OCI-LY7 (cell line): ENCODE results near the gene ZNF223. TPM values are rescaled to one million over a fixed set of nuclear protein-coding genes. Genes with fewer than 3 reads are reported as not detected.

Source experiments
- BruUV-seq: library from RNA; stranded (reverse); fragments of 400-500 nt; replicated peaks from 2 replicates; lab custom pipeline; 2021; lab: Mats Ljungman, UMichigan
- CTCF ChIA-PET: fragments of 300-600 bp; sonication (Branson Sonifier 250); formaldehyde crosslinking; loops from one replicate; lab custom pipeline; 2022; ENCODE audit warnings: antibody characterized with exemption; ENCODE audit not compliant: unreplicated experiment; lab: Charles Lee
- POLR2A ChIA-PET: fragments of 300-600 bp; sonication (Branson Sonifier 250); formaldehyde crosslinking; loops from one replicate; lab custom pipeline; 2022; ENCODE audit warnings: antibody characterized with exemption; lab: Charles Lee
- DNase-seq: peaks from one replicate; pipeline ENCODE4 v3.0.0-alpha.2; 2015; ENCODE audit warnings: low spot score
- H2AFZ ChIP-seq: fragments of 200-600 bp; sonication (generic), shearing (Covaris generic); 2 replicates; pipeline ENCODE4 v1.6.1; 2014; ENCODE audit warnings: mild to moderate bottlenecking, antibody characterized with exemption, low read length, moderate library complexity
- H3K27ac ChIP-seq: fragments of 200-600 bp; sonication (generic); 2 replicates; pipeline ENCODE4 v1.5.1; 2014; ENCODE audit warnings: mixed run types, low read depth, mild to moderate bottlenecking, moderate library complexity, low read length, inconsistent platforms; ENCODE audit not compliant: poor library complexity, severe bottlenecking
- H3K36me3 ChIP-seq: fragments of 200-600 bp; sonication (generic); 2 replicates; pipeline ENCODE4 v1.6.1; 2014; ENCODE audit warnings: mild to moderate bottlenecking, antibody characterized with exemption, low read length, moderate library complexity, mixed read lengths; ENCODE audit not compliant: insufficient read depth
- H3K4me1 ChIP-seq: fragments of 200-600 bp; sonication (generic); 2 replicates; pipeline ENCODE4 v1.5.1; 2014; ENCODE audit warnings: mild to moderate bottlenecking, low read length; ENCODE audit not compliant: insufficient read depth, poor library complexity, severe bottlenecking
- H3K4me2 ChIP-seq: fragments of 200-600 bp; sonication (generic); 2 replicates; pipeline ENCODE4 v1.6.1; 2014; ENCODE audit warnings: mild to moderate bottlenecking, low read length
- H3K4me3 ChIP-seq: fragments of 200-600 bp; sonication (generic); 2 replicates; pipeline ENCODE4 v1.5.1; 2014; ENCODE audit warnings: mild to moderate bottlenecking, low read depth, low read length; ENCODE audit not compliant: poor library complexity, severe bottlenecking
- H3K79me2 ChIP-seq: fragments of 200-600 bp; sonication (generic); 2 replicates; pipeline ENCODE4 v1.6.1; 2016; ENCODE audit warnings: low read depth, mild to moderate bottlenecking, low read length, moderate library complexity, mixed read lengths; ENCODE audit not compliant: insufficient read depth
- H3K9me2 ChIP-seq: fragments of 200-600 bp; sonication (generic); 2 replicates; pipeline ENCODE4 v1.6.1; 2016; ENCODE audit warnings: mild to moderate bottlenecking, low read length, mixed read lengths; ENCODE audit not compliant: insufficient read depth
- H3K9me3 ChIP-seq: fragments of 200-600 bp; sonication (generic); 2 replicates; pipeline ENCODE4 v1.6.1; 2014; ENCODE audit warnings: mild to moderate bottlenecking, mixed run types, low read length, mixed read lengths
- H4K20me1 ChIP-seq: fragments of 200-600 bp; sonication (generic); 2 replicates; pipeline ENCODE4 v1.6.1; 2014; ENCODE audit warnings: mild to moderate bottlenecking, antibody characterized with exemption, low read length, moderate library complexity, mixed read lengths; ENCODE audit not compliant: insufficient read depth
- EZH2phosphoT487 ChIP-seq: fragments of 200-600 bp; sonication (generic); IDR thresholded peaks from 2 replicates; pipeline ENCODE4 v1.6.1; 2018; ENCODE audit warnings: low read depth, borderline replicate concordance, mild to moderate bottlenecking, mixed run types, antibody characterized with exemption, low read length, moderate library complexity, mixed read lengths
- intact Hi-C: fragments of 100-400 bp; cut with micrococcal nuclease; formaldehyde crosslinking; loops from one replicate; pipeline ENCODE4 v1.10.0; 2022; ENCODE audit not compliant: unreplicated experiment
- total RNA-seq, 2 experiments: library from RNA; depleted of rRNA in 1 of 2; stranded (reverse); fragments of >200 nt in 1 of 2; shearing (Covaris generic) in 1 of 2; gene quantifications; 2 replicates each; pipeline ENCODE4 v1.2.3, GENCODE V29; 2014 to 2022
- TF ChIP-seq, protein P1 (sequence below): fragments of 200-600 bp; sonication (generic); conservative IDR thresholded peaks from 2 replicates; pipeline ENCODE4 v1.5.1; 2014; ENCODE audit warnings: mild to moderate bottlenecking, antibody characterized with exemption, low read length, moderate library complexity, mixed read lengths

Gene ZNF223
- total RNA-seq, 2 experiments from 2014 or later, result not detected

DNA sequence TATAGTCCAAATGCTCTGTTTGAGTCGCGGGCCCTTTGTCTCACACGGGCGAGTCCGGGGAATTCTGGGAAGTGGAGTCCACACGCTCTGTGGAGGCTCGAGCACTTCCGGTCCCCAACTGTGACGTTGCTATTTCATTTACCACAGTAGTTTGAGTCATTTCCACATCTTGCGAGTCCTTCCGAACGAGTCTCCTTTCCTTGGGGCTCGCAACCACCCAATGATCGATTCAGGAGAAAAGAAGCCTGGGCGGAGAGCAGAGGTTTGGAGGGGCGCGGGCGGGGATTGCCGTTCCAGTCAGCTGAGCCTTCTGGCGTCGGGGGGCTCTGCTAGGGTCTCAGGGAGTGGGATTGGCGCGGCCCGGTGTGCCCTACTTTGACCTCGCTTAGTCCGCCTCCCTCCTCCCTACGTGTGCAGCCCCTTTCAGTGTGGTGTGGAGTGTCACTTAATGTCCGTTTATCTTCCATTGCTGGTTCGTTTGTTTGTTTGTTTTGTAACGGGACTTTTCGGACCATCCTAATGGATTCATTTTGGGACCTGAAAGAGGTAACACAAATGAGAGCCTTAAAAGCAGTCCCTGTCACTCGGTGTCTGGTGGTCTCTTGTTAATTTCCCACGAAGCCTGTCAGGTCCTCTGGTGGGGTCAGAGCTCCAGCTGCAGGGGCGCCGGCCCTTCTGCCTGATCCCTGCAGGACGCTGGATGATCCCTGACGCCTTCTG is 26.5 kb upstream of the ZNF223 start, which contains the start of gene ZNF222:
Gene ZNF222, plus strand, starts transcription at position 163 of the 720 bp plus-strand sequence. Its CDS starts 58 bp downstream, at position 221.
- intact Hi-C loops, result no loop called here

DNA sequence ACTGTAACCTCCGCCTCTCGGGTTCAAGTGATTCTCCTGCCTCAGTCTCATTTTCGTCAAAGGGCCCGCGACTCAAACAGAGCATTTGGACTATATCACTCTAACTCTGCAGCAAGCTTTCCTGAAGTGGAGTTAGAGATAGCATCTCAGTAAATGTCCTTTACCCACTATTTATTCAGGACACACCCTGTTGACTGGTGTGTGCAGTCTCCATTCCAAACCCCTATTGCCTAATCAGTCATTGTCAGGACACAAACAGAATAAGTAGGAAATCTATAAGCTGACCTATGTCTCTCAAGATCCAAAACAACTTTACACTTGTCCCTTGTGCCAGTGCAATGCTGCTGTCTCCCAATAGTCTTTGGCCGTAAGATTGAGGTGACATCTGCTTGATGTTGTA is 25.2 kb upstream of the ZNF223 start:
- no peak overlapping the region for H3K4me3 ChIP-seq
- POLR2A ChIA-PET, result no interaction called here
- H3K79me2 ChIP-seq, result no peaks in the 10 kb centered on the region
- no peak overlapping the region for H2AFZ ChIP-seq
- no peaks in the 10 kb centered on the region for H3K4me1 ChIP-seq
- no peak overlapping the region for H3K4me2 ChIP-seq
- no peaks in the 10 kb centered on the region for H3K9me3 ChIP-seq
- H4K20me1 ChIP-seq, result no peaks in the 10 kb centered on the region
- H3K9me2 ChIP-seq, result no peaks in the 10 kb centered on the region
- no TSS peak for BruUV-seq
- H3K36me3 ChIP-seq, result no peaks in the 10 kb centered on the region
- DNase-seq, result no peak
- no peak overlapping the region for H3K27ac ChIP-seq
- no peak for TF ChIP-seq EZH2phosphoT487
- TF ChIP-seq, protein P1, sequence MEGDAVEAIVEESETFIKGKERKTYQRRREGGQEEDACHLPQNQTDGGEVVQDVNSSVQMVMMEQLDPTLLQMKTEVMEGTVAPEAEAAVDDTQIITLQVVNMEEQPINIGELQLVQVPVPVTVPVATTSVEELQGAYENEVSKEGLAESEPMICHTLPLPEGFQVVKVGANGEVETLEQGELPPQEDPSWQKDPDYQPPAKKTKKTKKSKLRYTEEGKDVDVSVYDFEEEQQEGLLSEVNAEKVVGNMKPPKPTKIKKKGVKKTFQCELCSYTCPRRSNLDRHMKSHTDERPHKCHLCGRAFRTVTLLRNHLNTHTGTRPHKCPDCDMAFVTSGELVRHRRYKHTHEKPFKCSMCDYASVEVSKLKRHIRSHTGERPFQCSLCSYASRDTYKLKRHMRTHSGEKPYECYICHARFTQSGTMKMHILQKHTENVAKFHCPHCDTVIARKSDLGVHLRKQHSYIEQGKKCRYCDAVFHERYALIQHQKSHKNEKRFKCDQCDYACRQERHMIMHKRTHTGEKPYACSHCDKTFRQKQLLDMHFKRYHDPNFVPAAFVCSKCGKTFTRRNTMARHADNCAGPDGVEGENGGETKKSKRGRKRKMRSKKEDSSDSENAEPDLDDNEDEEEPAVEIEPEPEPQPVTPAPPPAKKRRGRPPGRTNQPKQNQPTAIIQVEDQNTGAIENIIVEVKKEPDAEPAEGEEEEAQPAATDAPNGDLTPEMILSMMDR, result no peak
- intact Hi-C loops, result no loop called here
- CTCF ChIA-PET, result no interaction called here

More for the DNA sequence above, 26.5 kb upstream of the ZNF223 start, which contains the start of gene ZNF222:
- no peaks in the 10 kb centered on the region for H3K36me3 ChIP-seq
- no peak within 1 kb of the TSS for H3K27ac ChIP-seq
- no peaks in the 10 kb centered on the region for H3K9me2 ChIP-seq
- BruUV-seq, result no TSS peak
- no peaks in the 10 kb centered on the region for H4K20me1 ChIP-seq
- no peak for TF ChIP-seq EZH2phosphoT487
- H3K9me3 ChIP-seq, result no peaks in the 10 kb centered on the region
- H3K4me1 ChIP-seq, result no peaks in the 10 kb centered on the region
- no peak within 1 kb of the TSS for H3K4me3 ChIP-seq
- no peak within 1 kb of the TSS for H2AFZ ChIP-seq
- ChIA-PET POLR2A (interaction anchor here (1.1 kb wide), 1 partner anchor 231 kb away, joined by 5 read pairs; no protein-coding TSS in a partner anchor), CTCF (no interaction called here)
- H3K4me2 ChIP-seq, result no peak within 1 kb of the TSS; the same call in 1 of the 2 replicates
- DNase-seq, result no peak
- no peaks in the 10 kb centered on the region for H3K79me2 ChIP-seq

DNA sequence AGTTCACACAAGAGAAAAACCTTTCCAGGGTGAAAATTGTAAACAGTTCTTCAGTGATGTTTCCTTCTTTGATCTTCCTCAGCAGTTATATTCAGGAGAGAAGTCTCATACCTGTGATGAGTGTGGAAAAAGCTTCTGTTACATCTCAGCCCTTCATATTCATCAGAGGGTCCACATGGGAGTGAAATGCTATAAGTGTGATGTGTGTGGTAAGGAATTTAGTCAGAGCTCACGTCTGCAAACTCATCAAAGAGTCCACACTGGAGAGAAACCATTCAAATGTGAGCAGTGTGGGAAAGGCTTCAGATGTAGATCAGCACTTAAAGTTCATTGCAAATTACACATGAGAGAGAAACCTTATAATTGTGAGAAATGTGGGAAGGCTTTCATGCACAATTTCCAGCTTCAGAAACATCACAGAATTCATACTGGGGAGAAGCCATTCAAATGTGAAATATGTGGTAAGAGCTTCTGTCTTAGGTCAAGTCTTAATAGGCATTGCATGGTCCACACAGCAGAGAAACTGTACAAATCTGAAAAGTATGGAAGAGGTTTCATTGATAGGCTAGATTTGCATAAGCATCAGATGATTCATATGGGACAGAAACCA is 19.7 kb upstream of the ZNF223 start:
- no peaks in the 10 kb centered on the region for H3K9me2 ChIP-seq
- no peak overlapping the region for H2AFZ ChIP-seq
- BruUV-seq, result no TSS peak
- intact Hi-C loops, result no loop called here
- no peak overlapping the region for H3K4me3 ChIP-seq
- POLR2A ChIA-PET, result no interaction called here
- no peaks in the 10 kb centered on the region for H3K79me2 ChIP-seq
- H3K4me2 ChIP-seq, result no peak overlapping the region
- no peak for DNase-seq
- no peaks in the 10 kb centered on the region for H4K20me1 ChIP-seq
- no peak overlapping the region for H3K27ac ChIP-seq
- no peaks in the 10 kb centered on the region for H3K36me3 ChIP-seq
- no peaks in the 10 kb centered on the region for H3K4me1 ChIP-seq
- no peaks in the 10 kb centered on the region for H3K9me3 ChIP-seq
- CTCF ChIA-PET, result no interaction called here
- no peak for TF ChIP-seq EZH2phosphoT487
- TF ChIP-seq, protein P1, result no peak
